HG03045 (cell line): ENCODE measurements around the gene NUDCD2.
"Not testable (repeated sequence)": the region's sequence is repeated elsewhere in the genome, so short reads cannot be mapped to it uniquely, and the experiment has no call there.

ENCODE experiments used
- ATAC-seq: cut with Tn5 transposase; IDR thresholded peaks from one replicate; pipeline ENCODE4 v1.9.1; 2021; ENCODE audit warnings: mild to moderate bottlenecking, moderate library complexity; ENCODE audit not compliant: unreplicated experiment

NUDCD2 gene

DNA sequence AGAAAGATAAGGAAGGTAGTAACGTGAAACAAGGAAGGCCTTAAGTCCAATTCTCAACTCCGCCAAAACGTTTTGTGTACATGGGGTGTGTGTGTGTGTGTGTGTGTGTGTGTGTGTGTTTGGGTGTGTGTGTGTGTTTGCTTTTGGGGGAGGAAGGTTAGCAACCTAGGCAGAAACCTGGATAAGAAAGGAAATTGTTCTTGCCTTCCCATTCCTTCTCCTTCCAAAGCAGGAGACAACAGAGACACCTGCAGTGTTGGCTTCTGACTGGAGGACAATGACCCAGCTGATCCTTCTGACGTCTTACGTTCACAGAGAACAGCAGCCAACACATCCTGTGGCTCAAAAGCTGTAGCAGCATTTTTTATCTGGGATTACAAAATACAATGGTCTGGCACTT lies 26.6 kb downstream of the NUDCD2 start:
- no peak for ATAC-seq

DNA sequence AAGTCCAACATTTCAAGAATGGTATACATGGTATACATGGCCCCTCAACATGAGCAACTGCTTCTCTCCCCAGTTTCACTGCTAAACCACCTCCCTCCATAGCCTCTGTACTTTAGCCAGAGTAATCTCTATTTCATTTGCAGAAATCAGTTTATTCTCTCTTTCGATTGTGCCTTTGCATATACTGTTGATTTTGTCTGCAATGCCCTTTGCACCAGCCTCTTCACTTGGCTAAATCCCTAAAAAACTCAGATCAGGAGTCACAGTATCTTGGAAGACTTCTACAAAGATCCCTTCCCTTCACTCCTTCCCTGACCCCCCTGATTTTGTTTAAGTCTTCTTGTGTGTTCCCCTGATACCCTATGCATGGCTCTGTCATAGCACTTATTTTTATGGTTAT lies 27.4 kb downstream of the NUDCD2 start:
- no peak for ATAC-seq

DNA sequence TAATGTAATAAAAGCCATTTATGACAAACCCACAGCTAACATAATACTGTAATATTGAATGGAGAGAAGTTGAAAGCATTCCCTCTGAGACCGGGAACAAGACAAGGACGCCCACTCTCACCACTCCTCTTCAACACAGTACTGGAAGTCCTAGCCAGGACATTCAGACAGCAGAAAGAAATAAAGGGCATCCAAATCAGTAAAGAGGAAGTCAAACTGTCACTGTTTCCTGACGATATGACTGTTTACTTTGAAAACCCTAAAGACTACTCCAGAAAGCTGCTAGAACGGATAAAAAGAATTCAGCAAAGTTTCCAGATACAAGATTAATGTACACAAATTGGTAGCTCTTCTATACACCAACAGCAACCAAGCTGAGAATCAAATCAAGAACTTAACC lies 33.8 kb downstream of the NUDCD2 start:
- ATAC-seq, result not testable (repeated sequence)

GRCh38 chr5:163424836-163425235 lies 35.1 kb downstream of the NUDCD2 start:
- ATAC-seq, result no peak

DNA sequence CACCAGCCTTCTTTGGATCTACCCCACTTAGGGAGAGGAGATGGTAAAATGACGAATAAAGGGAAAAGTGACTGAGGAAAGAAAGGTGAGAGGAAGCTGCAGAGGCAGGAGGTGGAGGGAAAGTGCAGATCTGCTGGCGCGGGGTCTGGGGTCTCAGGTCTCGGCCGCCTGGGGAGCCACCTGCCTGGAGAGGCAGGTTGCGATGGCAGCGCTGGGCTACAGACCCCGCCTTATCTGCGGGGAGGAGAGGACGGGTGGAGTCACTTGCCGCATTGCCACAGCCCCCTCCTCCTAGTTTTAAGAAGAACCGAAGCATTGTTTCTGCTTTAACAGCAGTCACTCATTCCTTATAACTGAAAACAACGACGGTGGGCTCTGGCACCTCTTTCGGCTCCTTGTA lies 44.2 kb downstream of the NUDCD2 start:
- not testable (repeated sequence) for ATAC-seq

DNA sequence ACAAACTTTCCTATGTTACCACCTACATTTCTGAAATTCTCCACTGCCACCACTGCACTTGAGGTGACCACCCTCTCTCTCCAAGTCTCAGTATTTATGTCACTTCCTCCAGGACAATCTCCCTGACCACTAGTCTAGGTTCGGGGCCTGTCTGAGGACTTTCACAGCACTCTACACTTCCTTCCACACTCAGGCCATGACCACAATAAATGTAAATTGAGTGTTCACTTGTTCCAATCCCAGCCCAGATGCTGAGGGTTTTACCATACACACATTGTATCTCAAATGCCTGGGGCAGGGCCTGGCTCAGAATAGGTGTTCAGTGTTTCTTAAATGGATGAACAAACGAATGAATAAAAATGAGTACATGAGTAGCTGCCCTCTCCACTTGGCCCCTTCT lies 49.4 kb downstream of the NUDCD2 start:
- no peak for ATAC-seq

GRCh38 chr5:163409384-163409783 lies 50.5 kb downstream of the NUDCD2 start:
- ATAC-seq, result no peak

DNA sequence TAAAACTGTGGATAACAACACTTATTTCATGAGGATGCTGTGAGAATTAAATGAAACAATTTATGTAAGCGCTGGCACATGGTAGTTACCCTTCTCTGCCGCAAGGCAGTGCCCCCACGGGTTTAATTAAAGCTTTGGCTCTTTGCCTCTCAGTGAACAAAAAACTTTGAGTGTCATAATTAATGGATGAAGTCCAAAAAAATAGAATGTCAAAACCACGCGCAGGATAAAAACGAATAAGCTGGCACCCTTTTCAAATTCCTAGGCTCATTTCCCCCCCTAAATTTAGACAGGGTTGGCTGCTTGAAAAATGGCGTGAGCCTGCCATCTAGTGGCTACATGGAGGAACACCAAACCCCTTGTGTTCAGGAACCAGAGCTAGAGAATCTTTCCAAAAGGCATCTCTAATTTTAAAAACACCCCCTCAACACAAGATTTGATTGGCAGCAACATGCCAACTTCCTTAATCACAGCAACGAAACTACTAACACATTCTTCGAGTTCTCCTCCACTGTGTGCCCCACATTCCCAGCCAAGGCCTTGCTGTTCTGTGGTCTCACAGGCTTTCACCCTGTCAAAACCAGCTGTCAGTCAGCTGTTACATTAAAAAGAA lies 51.5 kb downstream of the NUDCD2 start:
- peak; percentile 78 for ATAC-seq

DNA sequence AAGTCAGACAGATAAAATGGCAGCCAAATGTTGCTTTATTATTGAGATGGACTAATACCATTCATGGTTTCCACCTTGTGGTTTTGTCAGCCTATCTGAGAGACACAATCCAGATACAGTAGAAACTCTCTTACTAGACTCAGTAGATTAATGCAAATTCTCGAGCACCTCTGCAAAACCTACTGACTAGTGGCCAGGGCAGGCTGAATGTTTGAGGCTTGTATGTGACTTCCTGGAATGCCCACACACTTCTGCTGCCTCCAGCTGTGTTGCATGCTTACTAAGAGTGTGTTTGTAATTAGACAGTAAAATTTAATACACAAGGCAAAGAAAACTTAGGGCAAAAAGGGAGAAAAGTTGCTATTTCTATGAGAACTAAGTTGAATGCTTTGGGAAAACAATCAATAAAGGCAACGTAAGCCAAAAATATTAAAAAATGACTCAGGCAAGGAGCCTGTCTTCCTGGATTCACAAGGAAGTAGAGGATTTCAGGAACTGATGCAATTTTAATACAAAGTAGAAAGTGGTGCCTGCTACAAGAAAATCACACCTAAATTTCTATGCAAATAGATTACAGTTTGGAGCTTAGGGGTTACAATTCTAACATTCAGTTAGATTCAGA lies 52.8 kb downstream of the NUDCD2 start:
- ATAC-seq, result peak; percentile 84

- ATAC-seq, result no peak
Observed at GRCh38 chr5:163404364-163405173, 55.3 kb downstream of the NUDCD2 start.

- ATAC-seq, result no peak
Observed at GRCh38 chr5:163402007-163402406, 57.9 kb downstream of the NUDCD2 start.

DNA sequence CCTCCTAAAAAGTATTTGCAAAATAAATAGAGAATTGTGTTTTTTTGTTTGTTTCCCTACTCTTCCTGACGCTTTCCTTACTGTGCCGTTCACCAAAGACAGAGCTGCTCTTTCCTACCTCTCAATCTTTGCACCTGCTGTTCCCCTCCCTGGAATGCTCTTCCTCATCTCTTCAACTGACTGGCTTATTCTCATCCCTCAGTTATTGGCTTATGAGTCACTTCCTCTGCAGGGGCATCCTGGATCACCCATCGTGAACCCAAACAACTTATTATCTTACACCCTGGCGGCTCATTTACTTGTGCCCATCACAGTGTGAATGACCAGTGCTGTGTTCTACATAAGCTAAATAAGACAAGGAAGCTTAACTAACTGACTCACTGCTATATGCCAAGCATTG lies 58.6 kb downstream of the NUDCD2 start:
- ATAC-seq, result no peak

DNA sequence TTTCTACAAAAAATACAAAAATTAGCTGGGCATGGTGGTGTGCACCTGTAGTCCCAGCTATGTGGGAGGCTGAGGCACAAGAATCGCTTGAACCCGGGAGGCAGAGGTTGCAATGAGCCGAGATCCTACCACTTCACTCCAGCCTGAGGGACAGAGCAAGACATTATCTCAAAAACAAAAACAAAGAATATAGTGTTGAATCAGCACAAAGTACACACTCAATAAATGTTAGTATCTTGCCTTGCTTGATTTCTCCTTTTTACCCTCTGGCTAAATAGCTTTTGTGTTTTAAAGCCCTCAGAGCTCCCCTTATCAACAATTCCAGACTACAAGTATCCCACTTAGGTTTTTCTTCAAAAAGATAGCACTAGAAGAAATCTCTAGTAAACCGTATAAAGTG lies 60.0 kb downstream of the NUDCD2 start:
- no peak for ATAC-seq

- no peak for ATAC-seq
Observed at GRCh38 chr5:163397354-163397753, 62.5 kb downstream of the NUDCD2 start.

DNA sequence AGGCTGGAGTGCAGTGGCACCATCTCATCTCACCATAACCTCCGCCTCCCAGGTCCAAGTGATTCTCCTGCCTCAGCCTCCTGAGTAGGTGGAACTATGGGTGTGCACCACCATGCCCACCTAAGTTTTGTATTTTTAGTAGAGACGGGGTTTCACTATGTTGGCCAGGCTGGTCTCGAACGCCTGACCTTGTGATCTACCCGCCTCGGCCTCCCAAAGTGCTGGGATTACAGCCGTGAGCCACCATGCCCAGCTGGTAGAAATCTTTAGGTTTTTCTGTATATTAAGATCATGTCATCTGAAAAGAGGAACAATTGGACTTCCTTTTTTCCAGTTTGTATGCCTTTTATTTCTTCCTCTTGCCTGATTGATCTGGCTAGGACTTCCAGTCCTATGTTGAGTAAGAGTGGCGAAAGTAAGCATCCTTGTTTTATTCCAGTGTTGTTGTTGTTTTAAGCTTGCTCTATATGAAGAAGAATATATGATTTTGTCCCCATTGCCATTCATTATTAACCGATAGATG lies 63.0 kb downstream of the NUDCD2 start:
- ATAC-seq, result not testable (repeated sequence)
